GM19193 (cell line): ENCODE results near the gene POLK.

Experiments
- POLR2A ChIP-seq: IDR thresholded peaks from 4 replicates; pipeline ENCODE4 v1.6.1; 2011; ENCODE audit not compliant: insufficient read depth, insufficient read length; ENCODE audit errors: extremely low read depth

POLK gene

GRCh38 chr5:75525344-75525743, 13.7 kb downstream of the POLK start:
- no peak for TF ChIP-seq POLR2A

- no peak for TF ChIP-seq POLR2A
Measured at GRCh38 chr5:75526070-75526469, 14.4 kb downstream of the POLK start.

GRCh38 chr5:75529185-75529584, 17.5 kb downstream of the POLK start:
- no peak for TF ChIP-seq POLR2A

- no peak for TF ChIP-seq POLR2A
Measured at GRCh38 chr5:75532190-75532589, 20.5 kb downstream of the POLK start.

- no peak for TF ChIP-seq POLR2A
Measured at GRCh38 chr5:75534734-75535133, 23.0 kb downstream of the POLK start.

GRCh38 chr5:75536147-75536546, 24.5 kb downstream of the POLK start:
- no peak for TF ChIP-seq POLR2A

- TF ChIP-seq POLR2A = no peak
Measured at GRCh38 chr5:75536694-75537360, 25.1 kb downstream of the POLK start.

GRCh38 chr5:75538211-75538610, 26.5 kb downstream of the POLK start:
- TF ChIP-seq POLR2A = no peak

- no peak for TF ChIP-seq POLR2A
Measured at GRCh38 chr5:75545131-75545530, 33.4 kb downstream of the POLK start.

- no peak for TF ChIP-seq POLR2A
Measured at GRCh38 chr5:75546830-75547229, 35.1 kb downstream of the POLK start.

GRCh38 chr5:75547812-75548211, 36.1 kb downstream of the POLK start:
- no peak for TF ChIP-seq POLR2A

GRCh38 chr5:75550597-75550996, 38.9 kb downstream of the POLK start:
- TF ChIP-seq POLR2A = no peak

GRCh38 chr5:75551471-75551870, 39.8 kb downstream of the POLK start:
- no peak for TF ChIP-seq POLR2A

GRCh38 chr5:75552764-75553163, 41.1 kb downstream of the POLK start:
- no peak for TF ChIP-seq POLR2A

GRCh38 chr5:75553358-75553757, 41.7 kb downstream of the POLK start:
- no peak for TF ChIP-seq POLR2A

- TF ChIP-seq POLR2A = no peak
Measured at GRCh38 chr5:75558221-75558620, 46.5 kb downstream of the POLK start.
